GM19240 (cell line): ENCODE measurements around the gene SHC1.

ENCODE experiments used
- DNase-seq: peaks from one replicate; pipeline ENCODE4 v3.0.0; 2011; ENCODE audit warnings: low spot score; ENCODE audit not compliant: insufficient read length

The SHC1 gene, protein sequence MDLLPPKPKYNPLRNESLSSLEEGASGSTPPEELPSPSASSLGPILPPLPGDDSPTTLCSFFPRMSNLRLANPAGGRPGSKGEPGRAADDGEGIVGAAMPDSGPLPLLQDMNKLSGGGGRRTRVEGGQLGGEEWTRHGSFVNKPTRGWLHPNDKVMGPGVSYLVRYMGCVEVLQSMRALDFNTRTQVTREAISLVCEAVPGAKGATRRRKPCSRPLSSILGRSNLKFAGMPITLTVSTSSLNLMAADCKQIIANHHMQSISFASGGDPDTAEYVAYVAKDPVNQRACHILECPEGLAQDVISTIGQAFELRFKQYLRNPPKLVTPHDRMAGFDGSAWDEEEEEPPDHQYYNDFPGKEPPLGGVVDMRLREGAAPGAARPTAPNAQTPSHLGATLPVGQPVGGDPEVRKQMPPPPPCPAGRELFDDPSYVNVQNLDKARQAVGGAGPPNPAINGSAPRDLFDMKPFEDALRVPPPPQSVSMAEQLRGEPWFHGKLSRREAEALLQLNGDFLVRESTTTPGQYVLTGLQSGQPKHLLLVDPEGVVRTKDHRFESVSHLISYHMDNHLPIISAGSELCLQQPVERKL

DNA sequence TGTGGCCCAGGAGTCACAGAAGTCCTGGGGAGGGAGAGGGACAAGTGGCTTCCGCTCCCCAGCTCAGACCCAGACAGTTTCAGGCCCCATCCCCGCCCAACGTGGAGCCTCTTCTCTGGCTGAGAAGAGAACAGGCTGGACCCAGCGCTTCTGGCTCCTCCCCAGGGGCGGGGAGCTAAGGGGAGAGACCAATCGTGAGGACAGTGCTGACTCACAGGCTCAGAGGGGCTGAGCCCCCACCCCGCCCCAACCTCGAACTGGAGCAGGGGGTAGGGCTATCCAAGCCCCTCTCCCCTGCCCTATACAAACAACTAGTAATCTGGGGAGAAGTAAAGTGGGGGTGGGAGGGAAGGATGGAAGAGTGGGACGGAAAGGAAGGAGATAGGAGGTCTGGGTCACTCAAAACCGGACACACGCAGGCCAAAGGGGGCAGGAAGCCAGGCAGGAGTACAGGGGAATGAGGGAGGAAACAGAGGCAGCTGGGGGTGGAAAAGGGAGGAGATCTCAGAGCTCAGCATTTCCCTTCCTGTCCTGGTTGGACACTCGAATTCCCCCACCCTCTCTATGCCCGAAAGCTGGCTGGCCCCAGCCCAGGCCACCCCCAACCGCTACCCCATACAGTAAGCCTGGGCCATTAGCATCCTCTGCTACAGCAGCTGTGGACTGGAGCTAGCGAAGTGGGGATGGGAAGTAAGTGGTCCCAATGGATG is at the start of gene SHC1:
TSS of gene SHC1 (minus strand) at position 117 of the 710 bp plus-strand sequence. CDS start 221 bp downstream, outside the sequence.
- DNase-seq = peak; percentile 37

DNA sequence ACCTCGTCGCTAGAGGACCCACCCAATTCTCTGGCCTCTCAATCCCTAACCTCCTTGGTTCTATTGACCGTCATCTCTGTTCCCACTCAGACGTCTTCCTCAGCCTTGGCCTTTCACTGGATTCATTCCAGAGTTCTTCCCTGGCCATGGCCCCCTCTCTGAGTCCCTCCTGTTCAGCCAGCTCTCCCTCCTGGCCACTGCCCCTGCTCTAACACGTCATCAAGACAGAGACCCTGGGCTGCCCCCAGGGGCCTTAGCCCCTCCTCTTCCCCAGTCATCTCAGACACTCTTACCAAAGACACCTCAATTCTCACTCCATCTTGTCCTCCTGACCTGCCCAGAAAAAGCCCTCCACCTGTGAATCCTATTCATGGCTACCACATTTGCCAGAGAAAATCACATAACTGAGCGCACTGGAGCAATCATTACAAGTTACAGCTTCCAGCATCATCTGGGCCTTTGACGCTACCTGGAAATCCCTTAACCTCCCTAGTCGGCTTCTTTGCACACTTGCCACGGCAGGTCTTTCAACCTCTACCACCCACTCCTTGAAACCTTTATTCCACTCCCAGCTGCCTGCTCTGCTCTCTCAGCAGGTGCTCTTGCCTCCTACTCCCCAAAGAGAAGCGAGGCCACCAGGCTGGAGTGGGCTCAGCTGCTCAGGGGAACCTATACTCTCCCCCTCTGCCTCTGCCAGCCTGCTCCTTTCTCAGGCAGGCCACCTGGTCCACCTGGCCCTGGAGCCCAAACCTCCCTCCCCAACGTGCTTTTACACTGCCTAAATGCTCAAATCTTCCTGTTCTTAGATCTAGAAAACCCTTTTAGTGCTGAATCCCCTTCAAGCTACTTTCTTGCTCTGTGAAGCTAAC is 49.1 kb upstream of the SHC1 start:
- DNase-seq = no peak

DNA sequence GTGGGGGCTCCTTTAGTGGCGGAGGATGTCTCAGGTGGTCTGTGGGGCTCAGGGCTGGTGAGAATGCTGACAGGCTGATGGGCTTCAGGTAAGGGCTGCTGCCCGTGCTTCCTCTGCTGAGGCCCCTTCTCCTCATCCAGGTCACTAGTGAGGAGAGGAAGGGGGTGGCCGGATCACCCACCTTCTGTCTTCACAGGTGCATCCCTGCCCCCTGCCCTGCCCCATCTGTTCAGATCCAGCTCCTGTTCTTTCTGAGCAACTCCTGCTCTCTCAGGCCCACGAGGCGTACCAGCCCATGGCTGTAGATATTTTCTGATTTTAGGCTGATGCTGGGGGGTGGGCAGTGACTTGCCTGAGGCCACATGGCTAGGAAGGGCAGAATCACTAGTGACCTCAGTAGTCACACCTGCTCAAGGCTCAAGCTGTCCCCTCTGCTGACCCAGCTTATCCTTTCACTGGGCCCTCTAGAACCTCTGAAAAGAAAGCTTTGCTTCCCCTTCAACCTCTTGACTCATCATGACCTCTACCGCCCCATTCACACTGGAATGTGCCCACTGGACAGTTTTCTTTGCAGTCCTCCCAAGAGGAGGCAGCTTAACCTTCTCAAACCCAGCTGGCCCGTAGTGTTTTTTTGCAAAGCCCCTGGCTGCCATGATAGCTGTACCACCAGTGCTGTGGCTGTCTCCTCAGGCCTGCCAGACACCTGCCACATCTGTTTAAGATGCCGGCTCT is 48.2 kb upstream of the SHC1 start:
- no peak for DNase-seq

DNA sequence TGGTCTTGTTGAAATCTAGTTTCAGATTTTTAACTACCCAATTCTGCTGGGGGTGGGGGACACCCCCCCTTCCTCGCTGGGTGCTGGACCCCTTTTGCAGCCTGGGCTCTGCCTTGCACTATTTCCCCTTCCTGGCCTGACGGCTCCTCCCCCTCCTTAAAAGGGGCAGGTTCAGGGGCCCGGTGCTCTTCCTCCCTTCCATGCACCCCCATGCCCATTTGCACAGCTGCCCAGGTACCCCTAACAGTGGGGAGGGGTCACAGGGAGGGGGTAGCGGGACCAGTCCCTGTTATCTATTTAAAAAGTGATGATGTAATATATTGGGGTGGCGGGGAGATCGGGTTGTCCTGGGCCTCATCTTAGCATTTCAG is 47.4 kb upstream of the SHC1 start:
- no peak for DNase-seq

DNA sequence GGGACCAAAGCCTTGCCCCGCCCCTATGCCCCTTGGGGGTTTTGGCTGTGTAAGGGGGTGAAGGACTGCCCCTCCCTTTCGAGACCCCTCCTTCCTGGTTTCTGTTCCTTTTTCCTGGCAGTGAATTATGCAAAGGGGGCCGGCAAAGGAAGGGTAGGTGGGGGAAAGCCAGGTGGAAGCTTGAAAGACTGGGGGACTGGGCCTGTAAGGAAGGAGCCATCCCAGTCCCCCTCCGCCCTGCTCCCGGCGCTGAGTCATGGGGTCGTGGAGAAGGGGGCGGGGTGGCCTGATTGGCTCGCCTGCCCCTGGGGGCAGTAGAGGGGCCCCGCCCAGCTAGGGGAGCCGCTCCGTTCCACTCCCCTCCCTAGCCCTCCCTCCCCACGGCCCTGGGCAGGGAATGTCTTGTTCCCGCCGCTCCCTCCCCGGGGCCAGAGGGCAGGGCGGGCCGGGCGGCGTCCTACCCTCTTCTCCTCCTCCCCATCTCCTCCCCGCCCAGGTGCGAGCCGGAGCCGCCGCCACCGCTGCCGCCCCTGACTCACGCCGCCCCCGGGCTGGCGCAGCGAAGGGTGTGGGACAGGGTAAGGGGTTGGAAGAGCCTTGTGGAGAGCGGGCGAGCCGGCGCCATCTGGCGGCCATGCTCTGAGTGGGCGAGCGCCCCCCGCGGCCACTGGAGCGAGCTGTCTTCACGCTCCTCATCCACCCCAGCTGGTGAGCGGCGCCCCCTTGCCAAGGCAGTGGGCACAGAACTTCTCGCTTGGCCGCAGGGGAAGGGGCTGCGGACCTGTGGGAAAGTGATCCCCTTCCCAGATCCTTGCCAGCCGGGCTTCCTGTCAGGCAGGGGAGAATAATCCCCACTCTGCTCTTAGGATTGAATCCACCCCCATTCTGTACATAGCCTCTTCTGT is 46.7 kb upstream of the SHC1 start:
- peak; percentile 83 for DNase-seq

DNA sequence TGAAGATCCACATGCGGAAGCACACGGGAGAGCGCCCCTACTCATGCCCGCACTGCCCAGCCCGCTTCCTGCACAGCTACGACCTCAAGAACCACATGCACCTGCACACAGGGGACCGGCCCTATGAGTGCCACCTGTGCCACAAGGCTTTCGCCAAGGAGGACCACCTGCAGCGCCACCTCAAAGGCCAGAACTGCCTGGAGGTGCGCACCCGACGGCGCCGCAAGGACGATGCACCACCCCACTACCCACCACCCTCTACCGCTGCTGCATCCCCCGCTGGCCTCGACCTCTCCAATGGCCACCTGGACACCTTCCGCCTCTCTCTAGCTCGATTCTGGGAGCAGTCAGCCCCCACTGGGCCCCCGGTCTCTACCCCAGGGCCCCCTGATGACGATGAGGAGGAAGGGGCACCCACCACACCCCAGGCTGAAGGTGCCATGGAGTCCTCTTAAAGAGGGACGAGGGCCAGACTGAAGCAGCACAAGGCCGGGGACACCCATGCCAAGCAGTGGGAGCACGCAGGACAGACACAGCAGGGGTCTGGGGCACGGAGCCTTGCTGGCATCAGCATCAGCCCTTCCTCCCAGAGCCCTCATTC is 45.8 kb upstream of the SHC1 start:
- DNase-seq = no peak

DNA sequence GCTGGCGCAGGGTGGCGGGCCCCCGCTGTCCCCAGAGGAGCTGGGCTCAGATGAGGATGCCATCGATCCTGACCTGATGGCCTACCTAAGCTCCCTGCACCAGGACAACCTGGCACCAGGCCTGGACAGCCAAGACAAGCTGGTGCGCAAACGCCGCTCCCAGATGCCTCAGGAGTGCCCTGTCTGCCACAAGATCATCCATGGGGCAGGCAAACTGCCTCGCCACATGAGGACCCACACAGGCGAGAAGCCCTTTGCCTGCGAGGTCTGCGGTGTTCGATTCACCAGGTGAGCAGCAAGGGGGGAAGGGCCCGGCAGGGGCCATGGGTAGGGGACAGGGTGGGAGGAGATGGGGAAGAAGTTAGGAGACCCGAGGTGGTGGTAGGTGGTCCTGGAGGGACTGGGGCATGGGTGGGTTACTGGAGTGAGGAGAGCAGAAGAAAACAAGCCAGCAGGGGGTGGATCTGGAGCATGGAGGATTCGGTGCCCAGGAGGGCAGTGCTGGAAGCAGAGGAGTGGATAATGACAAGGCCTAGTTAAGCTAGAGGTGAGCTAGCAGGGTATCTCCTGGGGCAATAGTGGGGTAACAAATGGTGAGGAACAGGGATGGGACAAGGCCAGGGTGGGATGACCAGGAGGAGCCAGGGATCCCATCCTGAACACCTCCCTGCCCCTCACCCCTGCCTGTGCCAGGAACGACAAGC is 45.1 kb upstream of the SHC1 start:
- no peak for DNase-seq

DNA sequence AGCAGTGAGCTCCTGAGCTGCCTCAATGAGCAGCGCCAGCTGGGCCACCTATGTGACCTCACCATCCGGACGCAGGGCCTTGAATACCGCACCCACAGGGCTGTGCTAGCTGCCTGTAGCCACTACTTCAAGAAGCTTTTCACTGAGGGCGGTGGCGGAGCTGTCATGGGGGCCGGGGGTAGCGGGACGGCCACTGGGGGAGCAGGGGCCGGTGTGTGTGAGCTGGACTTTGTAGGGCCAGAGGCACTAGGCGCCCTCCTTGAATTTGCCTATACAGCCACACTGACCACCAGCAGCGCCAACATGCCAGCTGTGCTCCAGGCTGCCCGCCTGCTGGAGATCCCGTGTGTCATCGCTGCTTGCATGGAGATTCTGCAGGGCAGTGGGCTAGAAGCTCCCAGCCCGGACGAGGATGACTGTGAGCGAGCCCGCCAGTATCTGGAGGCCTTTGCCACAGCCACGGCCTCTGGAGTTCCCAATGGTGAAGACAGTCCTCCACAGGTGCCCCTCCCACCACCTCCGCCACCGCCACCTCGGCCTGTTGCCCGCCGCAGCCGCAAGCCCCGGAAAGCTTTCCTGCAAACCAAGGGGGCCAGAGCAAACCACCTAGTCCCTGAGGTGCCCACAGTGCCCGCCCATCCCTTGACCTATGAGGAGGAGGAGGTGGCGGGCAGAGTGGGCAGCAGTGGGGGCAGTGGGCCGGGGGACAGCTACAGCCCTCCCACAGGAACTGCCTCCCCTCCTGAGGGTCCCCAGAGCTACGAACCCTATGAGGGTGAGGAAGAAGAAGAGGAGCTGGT is 44.4 kb upstream of the SHC1 start:
- no peak for DNase-seq

DNA sequence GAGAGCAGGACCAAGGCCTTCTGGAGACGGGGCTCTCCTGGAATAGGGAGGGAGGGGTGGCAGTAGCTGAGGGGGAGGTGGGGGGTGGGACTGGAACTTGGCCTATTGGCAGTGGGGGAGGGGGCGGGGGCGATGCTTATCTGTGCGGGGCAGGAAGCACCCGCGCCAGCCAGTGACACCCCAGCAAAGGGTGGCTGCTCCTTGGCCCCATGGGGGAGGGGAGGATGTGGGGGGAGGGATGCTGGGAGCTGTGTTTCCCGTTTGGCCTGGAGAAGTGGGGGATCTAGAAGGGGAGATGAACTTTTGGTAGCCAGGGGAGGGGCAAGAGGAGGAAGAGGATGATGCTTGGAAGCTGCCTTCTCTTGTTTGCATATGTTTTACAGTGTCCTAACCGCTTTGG is 43.1 kb upstream of the SHC1 start:
- DNase-seq = no peak

DNA sequence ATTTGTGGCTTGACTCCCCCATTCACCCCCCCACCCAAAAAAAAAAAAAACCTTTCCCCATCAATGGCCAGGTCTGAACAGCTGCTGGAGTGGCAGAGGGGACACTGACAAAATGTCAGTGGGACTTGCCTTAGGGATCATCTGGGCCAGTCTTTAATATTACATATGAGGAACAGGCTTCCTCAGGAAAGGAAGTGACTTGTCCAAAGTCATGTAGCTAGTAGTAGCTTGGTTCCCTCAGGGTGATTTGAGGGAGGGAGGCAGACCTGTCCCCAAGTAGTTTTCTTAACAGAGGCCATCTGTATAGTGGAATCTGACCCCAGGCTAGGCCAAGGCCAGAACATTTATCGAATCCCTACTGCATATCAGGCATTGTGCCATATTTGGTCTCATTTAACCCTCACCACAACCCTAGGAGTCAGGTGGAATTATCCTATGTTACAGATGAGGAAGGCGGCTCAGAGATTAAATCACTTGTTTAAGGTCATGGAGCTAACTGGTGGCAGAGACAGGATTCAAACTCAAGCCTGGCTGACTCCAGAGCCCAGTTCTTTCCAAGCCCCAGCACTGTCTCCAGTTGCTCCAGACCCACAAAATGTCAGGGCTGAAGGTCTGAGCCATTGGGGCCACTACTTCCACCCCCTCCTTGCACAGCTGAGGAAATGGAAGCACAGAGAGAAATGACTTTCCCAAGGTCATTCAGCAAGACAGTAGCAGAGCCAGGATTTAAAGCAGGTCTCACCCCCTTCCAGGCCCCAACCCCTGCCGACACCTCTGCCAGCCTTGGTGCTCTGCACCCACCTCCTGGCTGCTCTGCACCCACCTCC is 42.4 kb upstream of the SHC1 start:
- DNase-seq = no peak

DNA sequence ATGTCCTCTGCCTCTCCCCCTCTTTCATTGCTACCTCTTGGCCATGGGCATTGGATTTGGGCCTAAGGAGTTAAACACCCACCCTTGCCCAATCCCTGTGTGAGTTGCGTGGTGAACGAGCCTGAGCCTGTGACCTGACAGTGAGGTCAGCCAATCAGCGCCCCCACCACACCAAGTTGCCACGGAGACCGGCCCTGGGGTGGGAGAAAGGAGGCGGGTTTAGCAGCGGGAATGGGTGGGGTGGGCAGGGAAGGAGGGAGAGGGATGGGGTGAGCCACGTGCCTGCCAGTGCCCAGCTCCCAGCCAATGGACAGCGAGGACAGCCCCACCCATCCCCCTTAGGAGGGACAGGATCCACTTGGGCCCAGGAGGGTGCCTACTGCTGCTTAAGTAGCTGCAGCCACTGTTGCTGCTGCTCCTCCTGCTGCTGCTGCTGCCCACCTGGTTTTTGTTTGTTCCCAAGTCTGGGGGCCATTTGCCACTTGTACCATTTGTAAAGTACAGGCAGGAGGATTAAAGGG is 41.5 kb upstream of the SHC1 start:
- DNase-seq = no peak

DNA sequence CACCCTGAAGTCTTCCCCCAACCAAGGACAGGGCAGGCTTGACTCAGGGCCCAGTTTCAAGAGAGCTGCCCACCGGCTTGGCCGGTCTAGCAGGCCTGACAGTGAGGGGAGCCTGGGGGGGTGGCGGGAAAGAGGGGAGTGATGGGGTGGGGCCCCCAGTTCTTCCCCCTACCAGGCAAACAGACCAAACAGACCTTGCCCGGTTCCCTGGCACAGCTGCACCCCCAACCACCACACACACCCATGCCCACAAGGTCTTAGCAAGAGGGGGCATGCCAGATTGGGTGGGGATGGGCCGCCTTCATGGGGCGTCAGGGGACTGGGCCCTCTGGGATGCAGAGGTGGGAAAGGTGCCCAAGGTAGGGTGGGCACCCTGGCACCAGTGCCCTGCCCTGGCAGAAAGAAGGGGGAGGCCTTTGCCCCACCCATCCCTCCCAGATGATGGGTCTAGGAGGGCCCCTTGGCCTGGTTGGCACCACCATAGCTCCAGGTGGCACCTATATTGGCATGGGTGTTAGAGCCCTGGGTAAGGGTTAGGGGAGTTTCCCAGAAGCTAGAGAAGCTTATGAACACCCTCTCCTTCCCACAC is 41.0 kb upstream of the SHC1 start:
- no peak for DNase-seq

DNA sequence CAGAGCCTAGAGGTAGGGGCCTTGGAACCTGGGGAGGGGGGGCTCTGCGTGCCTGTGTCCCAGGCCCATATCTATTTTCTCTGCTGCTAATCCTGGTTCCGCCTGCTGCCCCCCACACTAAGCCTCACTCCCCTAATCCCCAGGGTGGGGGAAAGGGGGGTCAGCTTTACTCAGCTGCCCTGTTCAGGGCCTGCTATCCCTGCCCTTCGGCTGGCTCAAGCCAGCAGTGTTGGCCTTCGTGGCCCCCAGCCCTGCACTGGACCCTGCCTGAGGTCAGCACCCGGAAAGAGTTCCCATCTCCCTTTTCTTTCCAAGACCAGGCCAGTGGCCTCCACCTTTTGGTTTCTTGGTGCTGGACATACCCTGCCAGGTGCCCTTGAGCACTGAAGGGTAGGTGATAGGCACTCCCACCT is 40.5 kb upstream of the SHC1 start:
- no peak for DNase-seq

DNA sequence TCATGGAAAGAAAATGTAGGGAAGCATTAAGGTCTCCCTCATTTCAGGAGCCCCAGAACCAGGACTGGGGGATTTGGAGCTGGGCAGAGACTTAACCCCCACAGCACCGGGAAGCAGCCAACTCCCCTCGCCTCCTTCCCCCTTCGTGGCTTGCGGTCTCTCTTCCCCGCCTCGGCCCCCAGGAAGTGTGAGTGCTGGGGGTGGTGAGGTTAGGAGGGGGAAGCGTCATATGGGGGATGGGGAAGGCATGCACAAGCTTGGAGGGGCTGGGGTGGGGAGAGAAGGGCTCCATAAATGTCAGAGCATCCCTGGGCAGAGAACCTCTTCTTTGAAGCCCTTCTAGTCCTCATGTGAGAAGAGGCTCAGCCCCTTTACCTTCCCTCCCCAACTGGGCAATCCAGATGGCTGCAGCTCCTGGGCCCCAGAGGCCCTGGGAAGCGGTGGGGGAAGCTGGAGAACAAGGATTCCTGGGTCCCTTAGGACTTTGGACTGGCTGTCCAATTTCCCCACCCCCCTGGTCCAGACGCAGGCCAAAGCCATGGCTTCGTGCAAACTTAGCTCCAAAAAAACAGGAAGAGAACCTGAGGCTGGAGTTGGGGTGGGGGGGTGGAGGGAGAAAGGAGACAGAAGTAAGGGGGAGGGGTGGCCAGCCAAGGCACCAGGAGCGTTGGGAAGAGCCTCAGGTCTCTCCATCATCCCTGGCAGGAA is 39.8 kb upstream of the SHC1 start:
- DNase-seq = no peak

DNA sequence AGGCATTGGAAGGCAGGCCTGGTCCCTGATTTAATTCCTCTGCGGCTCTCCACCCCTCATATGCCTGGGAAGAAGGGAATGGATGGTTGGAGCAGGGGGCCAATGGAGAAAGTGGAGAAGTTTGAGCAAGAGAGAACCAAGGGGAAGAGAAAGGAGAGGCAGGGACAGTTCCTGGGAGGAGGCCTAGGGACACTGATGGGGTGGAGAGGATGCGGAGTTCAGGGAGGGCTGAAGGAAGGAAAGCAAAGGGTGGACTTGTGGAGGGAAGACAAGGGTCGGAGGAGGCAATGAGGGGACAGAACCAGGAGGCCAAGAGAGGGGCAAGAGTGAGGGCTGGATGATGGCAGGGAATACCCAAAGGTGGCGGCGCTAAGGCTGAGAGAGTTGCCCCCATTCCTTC is 39.2 kb upstream of the SHC1 start:
- no peak for DNase-seq

DNA sequence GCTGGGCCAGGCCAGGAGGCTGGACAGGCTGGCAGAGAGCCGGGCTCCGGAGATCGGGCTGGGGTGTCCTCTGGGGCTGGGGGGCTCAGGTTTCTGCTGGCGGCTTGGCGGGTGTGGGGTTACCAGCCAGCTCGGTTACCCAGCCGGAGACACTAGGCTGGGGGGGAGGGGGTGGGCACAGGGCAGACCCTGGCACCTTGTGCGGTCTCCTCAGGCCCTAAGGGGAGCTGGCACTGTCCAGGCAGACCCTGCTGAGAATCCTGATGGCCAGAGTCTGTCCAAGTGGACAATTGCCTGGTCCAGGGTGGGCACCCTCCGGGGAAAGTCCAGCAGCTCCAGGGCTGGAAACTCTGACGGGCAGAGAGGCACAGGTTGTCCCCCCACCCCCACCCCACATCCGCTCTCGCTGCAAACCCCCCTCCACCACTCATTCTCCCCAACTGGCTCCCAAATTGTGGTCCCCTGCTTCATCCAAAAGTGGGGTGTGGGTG is 38.7 kb upstream of the SHC1 start:
- no peak for DNase-seq
